GM13976 (cell line): ENCODE measurements around the gene CUEDC1.

Experiments used
- DNase-seq: peaks from one replicate; pipeline ENCODE4 v3.0.0; 2012; ENCODE audit warnings: low spot score
- in situ Hi-C: fragments of 300-500 bp; cut with MboI; formaldehyde crosslinking; loops from one replicate; pipeline ENCODE4 v1.12.0; 2022; ENCODE audit warnings: low sequenced_read_pairs, mixed read lengths, inconsistent platforms; ENCODE audit not compliant: unreplicated experiment
- TF ChIP-seq, protein P1 (sequence below): IDR thresholded peaks from 2 replicates; pipeline ENCODE4 v1.5.1; 2012; ENCODE audit warnings: borderline replicate concordance, mild to moderate bottlenecking; ENCODE audit not compliant: insufficient read depth; ENCODE audit errors: extremely low read depth, missing control alignments, control extremely low read depth

Gene CUEDC1

GRCh38 chr17:57929386-57929785 lies 25.8 kb downstream of the CUEDC1 start:
- TF ChIP-seq, protein P1, sequence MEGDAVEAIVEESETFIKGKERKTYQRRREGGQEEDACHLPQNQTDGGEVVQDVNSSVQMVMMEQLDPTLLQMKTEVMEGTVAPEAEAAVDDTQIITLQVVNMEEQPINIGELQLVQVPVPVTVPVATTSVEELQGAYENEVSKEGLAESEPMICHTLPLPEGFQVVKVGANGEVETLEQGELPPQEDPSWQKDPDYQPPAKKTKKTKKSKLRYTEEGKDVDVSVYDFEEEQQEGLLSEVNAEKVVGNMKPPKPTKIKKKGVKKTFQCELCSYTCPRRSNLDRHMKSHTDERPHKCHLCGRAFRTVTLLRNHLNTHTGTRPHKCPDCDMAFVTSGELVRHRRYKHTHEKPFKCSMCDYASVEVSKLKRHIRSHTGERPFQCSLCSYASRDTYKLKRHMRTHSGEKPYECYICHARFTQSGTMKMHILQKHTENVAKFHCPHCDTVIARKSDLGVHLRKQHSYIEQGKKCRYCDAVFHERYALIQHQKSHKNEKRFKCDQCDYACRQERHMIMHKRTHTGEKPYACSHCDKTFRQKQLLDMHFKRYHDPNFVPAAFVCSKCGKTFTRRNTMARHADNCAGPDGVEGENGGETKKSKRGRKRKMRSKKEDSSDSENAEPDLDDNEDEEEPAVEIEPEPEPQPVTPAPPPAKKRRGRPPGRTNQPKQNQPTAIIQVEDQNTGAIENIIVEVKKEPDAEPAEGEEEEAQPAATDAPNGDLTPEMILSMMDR: no peak
- no peak for DNase-seq
- in situ Hi-C loops: no loop called here

DNA sequence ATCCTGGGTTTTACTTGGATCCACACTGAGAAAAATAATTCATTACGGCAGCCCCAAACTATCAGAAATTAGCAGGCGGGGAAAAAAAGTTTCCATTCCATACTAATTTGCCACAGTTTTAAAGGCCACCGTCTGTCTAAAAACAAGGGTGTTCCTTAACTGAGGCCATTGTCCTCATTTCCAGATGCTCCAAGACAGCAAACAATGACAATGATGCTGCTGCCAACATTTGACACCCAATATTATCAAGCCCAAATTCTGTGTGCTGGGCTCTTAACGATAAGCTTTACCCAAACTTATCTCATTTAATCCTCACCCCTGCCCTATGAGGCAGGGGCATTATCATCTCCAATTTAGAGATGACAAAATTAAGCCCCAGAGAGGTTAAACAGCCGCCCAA lies 26.3 kb downstream of the CUEDC1 start:
- TF ChIP-seq, protein P1: no peak
- no peak for DNase-seq
- in situ Hi-C loops: no loop called here

DNA sequence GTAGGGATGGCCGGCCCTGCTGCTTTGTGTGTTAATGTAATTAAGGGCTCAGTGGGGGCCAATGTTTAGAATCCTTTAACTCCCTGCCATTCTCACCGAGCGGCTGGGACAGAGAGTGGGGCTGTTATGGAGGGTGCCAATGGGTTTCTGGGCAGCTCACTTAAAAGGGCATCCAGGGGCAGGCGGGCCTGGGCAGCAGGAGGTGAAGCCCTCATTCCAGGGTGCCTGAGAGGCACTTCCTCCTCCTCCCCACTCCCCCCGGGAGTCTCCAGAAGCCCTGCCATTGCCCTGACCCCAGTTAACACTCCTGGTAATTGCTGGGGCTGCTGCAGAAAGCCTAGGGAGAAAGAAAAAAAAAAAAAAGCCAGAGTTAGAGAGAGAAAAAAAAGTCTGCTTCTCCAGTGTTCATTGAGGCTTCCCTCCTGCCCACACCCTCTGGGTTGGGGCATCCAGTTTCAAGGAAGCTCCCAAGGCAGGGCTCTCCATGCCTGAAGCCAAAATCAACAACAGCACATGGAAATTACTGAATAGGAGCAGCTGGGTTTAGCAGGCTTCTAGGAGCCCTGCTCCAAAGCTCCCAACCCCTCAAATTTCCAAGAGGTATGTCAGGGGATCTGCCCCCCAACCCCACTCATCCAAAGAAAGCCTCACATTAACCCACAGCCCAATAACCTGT lies 28.0 kb downstream of the CUEDC1 start:
- in situ Hi-C loops: no loop called here
- TF ChIP-seq, protein P1: no peak
- no peak for DNase-seq

DNA sequence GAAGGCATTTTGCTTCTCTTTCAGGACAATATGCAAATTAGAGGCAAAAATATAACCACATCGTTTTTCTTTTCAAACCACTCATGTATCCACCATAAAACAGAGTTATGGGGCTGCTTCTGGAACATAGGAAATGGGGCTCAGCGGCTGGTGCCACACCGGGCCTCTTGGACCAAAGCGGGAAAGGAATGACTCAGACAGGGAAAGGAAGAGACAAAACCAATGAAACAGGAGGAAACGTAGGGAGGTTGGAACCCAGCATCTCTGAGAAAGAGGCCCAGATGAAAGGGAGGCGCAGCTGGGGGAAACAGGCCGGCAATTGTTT lies 28.5 kb downstream of the CUEDC1 start:
- in situ Hi-C loops: no loop called here
- TF ChIP-seq, protein P1: no peak
- no peak for DNase-seq

DNA sequence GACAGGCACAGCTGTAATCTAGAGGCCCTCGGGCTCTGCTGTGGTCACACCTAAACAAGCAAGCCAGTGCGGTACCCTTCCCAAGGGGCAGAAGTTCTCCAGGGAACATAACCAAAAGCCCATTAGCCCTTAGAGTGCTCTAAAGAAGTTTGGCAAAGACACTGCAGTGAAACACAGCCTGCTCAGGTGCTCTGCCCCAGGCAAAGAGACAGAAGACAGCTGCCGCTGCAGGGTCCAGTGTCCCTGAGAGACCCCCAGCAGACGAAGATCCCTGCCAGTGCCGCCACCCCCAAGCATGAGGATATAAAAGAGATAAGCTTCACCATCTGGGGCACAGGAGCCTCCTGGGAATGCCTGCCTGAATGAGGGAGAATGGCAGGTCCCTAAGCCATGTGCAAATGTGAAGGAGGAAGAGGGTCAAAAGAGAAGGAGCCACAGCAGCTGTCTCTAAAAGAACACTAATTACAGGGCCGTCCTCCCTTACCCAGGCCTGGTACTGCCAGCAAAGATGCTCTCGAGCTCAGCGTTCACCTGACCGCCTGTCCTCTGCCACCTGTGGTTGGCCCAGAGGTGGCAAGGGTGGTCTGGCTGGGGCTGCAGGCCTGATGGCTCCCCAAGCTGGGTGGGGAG lies 29.7 kb downstream of the CUEDC1 start:
- DNase-seq: no peak
- in situ Hi-C loops: no loop called here
- TF ChIP-seq, protein P1: no peak

DNA sequence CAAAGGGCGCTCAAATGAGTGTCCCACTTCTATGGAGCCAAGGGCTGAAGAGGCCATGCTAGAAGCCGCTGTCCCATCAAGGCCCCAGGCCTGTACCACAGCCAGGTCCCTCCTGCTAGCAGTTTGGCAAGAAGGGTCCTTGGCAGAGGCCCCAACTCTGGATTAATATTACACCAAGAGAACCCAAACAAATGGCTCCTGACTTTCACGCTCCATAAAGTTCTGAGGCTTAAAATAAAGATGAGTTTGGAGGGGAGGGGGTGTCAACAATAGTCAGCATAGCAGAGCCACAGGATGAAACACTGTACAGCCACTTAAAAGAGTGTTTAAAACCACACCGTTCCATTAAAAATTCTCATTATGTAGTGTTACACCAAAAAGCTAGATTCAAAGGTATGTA lies 30.5 kb downstream of the CUEDC1 start:
- no peak for DNase-seq
- TF ChIP-seq, protein P1: no peak
- in situ Hi-C loops: no loop called here
